ENCODE measurements around the gene DPAGT1.

DNA sequence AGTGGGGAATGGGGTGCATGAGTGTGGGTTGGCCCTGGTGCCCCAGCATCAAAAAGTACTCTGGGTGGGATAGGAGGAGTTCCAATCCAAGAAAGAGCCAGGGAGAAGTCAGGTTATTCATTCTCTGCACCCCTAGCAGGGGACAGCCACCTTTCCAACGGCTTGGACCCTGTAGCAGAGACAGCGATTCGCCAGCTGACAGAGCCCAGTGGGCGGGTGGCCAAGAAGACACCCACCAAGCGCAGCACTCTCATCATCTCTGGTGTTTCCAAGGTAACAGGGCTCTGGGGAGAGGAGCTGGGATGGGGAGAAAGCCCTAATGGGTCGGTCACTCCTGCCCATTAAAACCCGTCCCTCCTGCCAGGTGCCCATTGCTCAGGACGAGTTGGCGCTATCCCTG is 12.1 kb upstream of the DPAGT1 start:
- TF ChIP-seq, protein P1, sequence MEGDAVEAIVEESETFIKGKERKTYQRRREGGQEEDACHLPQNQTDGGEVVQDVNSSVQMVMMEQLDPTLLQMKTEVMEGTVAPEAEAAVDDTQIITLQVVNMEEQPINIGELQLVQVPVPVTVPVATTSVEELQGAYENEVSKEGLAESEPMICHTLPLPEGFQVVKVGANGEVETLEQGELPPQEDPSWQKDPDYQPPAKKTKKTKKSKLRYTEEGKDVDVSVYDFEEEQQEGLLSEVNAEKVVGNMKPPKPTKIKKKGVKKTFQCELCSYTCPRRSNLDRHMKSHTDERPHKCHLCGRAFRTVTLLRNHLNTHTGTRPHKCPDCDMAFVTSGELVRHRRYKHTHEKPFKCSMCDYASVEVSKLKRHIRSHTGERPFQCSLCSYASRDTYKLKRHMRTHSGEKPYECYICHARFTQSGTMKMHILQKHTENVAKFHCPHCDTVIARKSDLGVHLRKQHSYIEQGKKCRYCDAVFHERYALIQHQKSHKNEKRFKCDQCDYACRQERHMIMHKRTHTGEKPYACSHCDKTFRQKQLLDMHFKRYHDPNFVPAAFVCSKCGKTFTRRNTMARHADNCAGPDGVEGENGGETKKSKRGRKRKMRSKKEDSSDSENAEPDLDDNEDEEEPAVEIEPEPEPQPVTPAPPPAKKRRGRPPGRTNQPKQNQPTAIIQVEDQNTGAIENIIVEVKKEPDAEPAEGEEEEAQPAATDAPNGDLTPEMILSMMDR (IDR thresholded peaks at IDR 0.05; ENCODE audit: extremely low read depth in 1 of 2, insufficient read depth in 1 of 2, low read depth in 1 of 2, low read length in 2 of 2), result no peak
- no peak for TF ChIP-seq MAX (IDR thresholded peaks at IDR 0.05; ENCODE audit: insufficient read depth, insufficient read length)
- TF ChIP-seq EZH2 (IDR thresholded peaks at IDR 0.05; ENCODE audit: borderline replicate concordance, low read depth, low read length, severe bottlenecking), result no peak
- TF ChIP-seq POLR2A (IDR thresholded peaks at IDR 0.05; ENCODE audit: low read depth, low read length), result no peak
